ENCODE measurements around the gene FBXO9.

FBXO9 gene

DNA sequence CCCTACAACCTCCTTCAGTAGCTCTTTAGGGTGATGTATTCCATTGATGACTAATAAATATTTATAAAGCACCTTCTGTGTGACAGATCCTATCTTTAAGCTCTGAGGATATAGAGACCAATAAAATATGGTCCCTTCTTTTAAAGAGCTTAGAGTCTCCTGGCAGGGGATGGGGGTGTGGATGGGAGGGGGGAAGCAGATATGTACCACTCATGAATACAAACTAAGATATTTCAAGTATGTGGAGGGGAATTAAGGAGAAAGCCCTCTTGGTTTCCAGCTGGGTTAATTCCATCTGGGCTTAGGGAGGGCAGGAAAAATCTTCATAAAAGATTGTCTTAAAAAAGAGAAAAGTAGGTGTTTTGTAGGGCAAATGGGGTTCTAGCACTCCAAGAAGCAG lies 21.6 kb upstream of the FBXO9 start:
- Histone ChIP-seq H3K9me2 (replicated peaks; ENCODE audit: control insufficient read depth, low read length) (no peaks in the 10 kb centered on the region), H4K20me1 (ENCODE audit: control insufficient read depth, insufficient read depth, low read depth, low read length) (no peaks in the 10 kb centered on the region), H3K79me2 (ENCODE audit: control insufficient read depth, low read length) (no peaks in the 10 kb centered on the region), H3K4me3 (ENCODE audit: low read length) (no peak overlapping the region), H3K4me2 (ENCODE audit: low read length) (no peak overlapping the region), H3K36me3 (ENCODE audit: control insufficient read depth, low read length) (peaks cover 4% of the 10 kb centered on the region; the same call in 1 of the 2 replicates), H3K27me3 (ENCODE audit: control insufficient read depth, low read length) (no peaks in the 10 kb centered on the region), H3K4me1 (ENCODE audit: control insufficient read depth, low read length) (no peaks in the 10 kb centered on the region), H3K27ac (ENCODE audit: low read depth, low read length) (no peak overlapping the region), H3K9me3 (ENCODE audit: control insufficient read depth, insufficient read depth, low read length) (no peaks in the 10 kb centered on the region), H3F3A (ENCODE audit: control insufficient read depth, insufficient read depth) (no peaks in the 10 kb centered on the region)
- TF ChIP-seq EZH2phosphoT487 (IDR thresholded peaks at IDR 0.05; ENCODE audit: borderline replicate concordance, low read length) (no peak), CTCF (IDR thresholded peaks at IDR 0.05; ENCODE audit: low read depth, low read length, poor library complexity, severe bottlenecking) (no peak)

DNA sequence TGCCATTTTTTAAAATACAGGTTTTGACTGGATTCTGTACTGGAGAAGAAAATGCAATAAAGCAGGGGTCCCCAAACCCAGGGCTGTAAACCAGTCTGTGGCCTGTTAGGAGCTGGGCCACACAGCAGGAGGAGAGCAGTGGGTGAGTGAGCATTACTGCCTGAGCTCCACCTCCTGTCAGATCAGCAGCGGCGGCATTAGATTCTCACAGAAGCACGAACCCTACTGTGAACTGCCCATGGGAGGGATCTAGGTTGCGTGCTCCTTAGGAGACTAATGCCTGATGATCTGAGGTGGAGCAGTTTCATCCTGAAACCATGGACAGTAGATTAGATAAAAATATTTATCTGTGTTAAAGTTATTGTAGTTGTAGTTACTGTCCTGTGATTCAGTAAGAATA lies 21.1 kb upstream of the FBXO9 start:
- Histone ChIP-seq H3F3A (ENCODE audit: control insufficient read depth, insufficient read depth) (no peaks in the 10 kb centered on the region), H3K27ac (ENCODE audit: low read depth, low read length) (no peak overlapping the region), H3K9me3 (ENCODE audit: control insufficient read depth, insufficient read depth, low read length) (no peaks in the 10 kb centered on the region), H4K20me1 (ENCODE audit: control insufficient read depth, insufficient read depth, low read depth, low read length) (no peaks in the 10 kb centered on the region), H3K27me3 (ENCODE audit: control insufficient read depth, low read length) (no peaks in the 10 kb centered on the region), H3K4me1 (ENCODE audit: control insufficient read depth, low read length) (no peaks in the 10 kb centered on the region), H3K79me2 (ENCODE audit: control insufficient read depth, low read length) (no peaks in the 10 kb centered on the region), H3K9me2 (replicated peaks; ENCODE audit: control insufficient read depth, low read length) (no peaks in the 10 kb centered on the region), H3K4me3 (ENCODE audit: low read length) (no peak overlapping the region), H3K4me2 (ENCODE audit: low read length) (no peak overlapping the region), H3K36me3 (ENCODE audit: control insufficient read depth, low read length) (peaks cover 4% of the 10 kb centered on the region; the same call in 1 of the 2 replicates)
- TF ChIP-seq CTCF (IDR thresholded peaks at IDR 0.05; ENCODE audit: low read depth, low read length, poor library complexity, severe bottlenecking) (no peak), EZH2phosphoT487 (IDR thresholded peaks at IDR 0.05; ENCODE audit: borderline replicate concordance, low read length) (no peak)

DNA sequence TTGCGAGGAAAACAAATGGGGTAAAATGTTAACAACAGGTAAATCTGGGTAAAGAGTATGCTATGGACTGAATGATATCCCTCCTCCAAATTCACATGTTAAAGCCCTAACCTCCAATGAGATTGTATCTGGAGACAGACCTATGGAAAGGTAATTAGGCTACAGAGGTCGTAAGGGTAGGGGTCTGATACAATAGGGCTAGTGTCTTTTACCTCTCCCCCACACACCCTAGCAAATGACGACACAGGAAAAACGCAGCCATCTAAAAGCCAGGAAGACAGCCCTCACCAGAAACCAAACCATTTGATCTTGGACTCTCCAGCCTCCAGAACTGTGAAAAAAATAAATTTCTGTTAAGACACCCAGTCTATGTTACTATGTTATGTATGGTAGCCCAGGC lies 20.6 kb upstream of the FBXO9 start:
- no peaks in the 10 kb centered on the region for H3K9me2 ChIP-seq (replicated peaks; ENCODE audit: control insufficient read depth, low read length)
- no peak overlapping the region for H3K27ac ChIP-seq (ENCODE audit: low read depth, low read length)
- no peaks in the 10 kb centered on the region for H3K27me3 ChIP-seq (ENCODE audit: control insufficient read depth, low read length)
- H3K4me1 ChIP-seq (ENCODE audit: control insufficient read depth, low read length) = no peaks in the 10 kb centered on the region
- TF ChIP-seq CTCF (IDR thresholded peaks at IDR 0.05; ENCODE audit: low read depth, low read length, poor library complexity, severe bottlenecking) (no peak), EZH2phosphoT487 (IDR thresholded peaks at IDR 0.05; ENCODE audit: borderline replicate concordance, low read length) (no peak)
- no peak overlapping the region for H3K4me2 ChIP-seq (ENCODE audit: low read length)
- H3F3A ChIP-seq (ENCODE audit: control insufficient read depth, insufficient read depth) = no peaks in the 10 kb centered on the region
- no peaks in the 10 kb centered on the region for H4K20me1 ChIP-seq (ENCODE audit: control insufficient read depth, insufficient read depth, low read depth, low read length)
- H3K9me3 ChIP-seq (ENCODE audit: control insufficient read depth, insufficient read depth, low read length) = no peaks in the 10 kb centered on the region
- H3K4me3 ChIP-seq (ENCODE audit: low read length) = no peak overlapping the region
- H3K36me3 ChIP-seq (ENCODE audit: control insufficient read depth, low read length) = peaks cover 4% of the 10 kb centered on the region; the same call in 1 of the 2 replicates
- no peaks in the 10 kb centered on the region for H3K79me2 ChIP-seq (ENCODE audit: control insufficient read depth, low read length)
